Activated CD4-positive, alpha-beta memory T cell treated with anti-CD3 and anti-CD28 coated beads for 36 hours (primary cell): ENCODE measurements around the gene ARPP21. TPM values are rescaled to one million over a fixed set of nuclear protein-coding genes. Genes with fewer than 3 reads are reported as not detected.

Experiments
- CTCF ChIA-PET: fragments of 350-600 bp; sonication (Branson Sonifier 250); formaldehyde crosslinking; loops from one replicate; lab custom pipeline; 2021; ENCODE audit warnings: antibody characterized with exemption, inconsistent platforms; lab: Charles Lee
- POLR2A ChIA-PET: fragments of 350-600 bp; sonication (Branson Sonifier 250); formaldehyde crosslinking; loops from one replicate; lab custom pipeline; 2021; ENCODE audit warnings: antibody characterized with exemption; lab: Charles Lee
- DNase-seq: peaks from one replicate; pipeline ENCODE4 v3.0.0-alpha.2; 2020
- H3K27ac Mint-ChIP-seq: one replicate; pipeline ENCODE4 v1.8.0; 2021; ENCODE audit warnings: mixed read lengths
- H3K27me3 Mint-ChIP-seq: one replicate; pipeline ENCODE4 v1.8.0; 2021; ENCODE audit warnings: mixed read lengths
- H3K36me3 Mint-ChIP-seq: one replicate; pipeline ENCODE4 v1.8.0; 2021; ENCODE audit warnings: mixed read lengths
- H3K4me1 Mint-ChIP-seq: one replicate; pipeline ENCODE4 v1.8.0; 2021; ENCODE audit warnings: low read depth, mixed read lengths
- H3K4me3 Mint-ChIP-seq: one replicate; pipeline ENCODE4 v1.8.0; 2021; ENCODE audit warnings: mild to moderate bottlenecking, mixed read lengths
- H3K9me3 Mint-ChIP-seq: one replicate; pipeline ENCODE4 v1.8.0; 2021; ENCODE audit warnings: mixed read lengths
- intact Hi-C: fragments of 100-400 bp; cut with micrococcal nuclease; formaldehyde crosslinking; loops from one replicate; pipeline ENCODE4 v1.15.1; 2023
- total RNA-seq, 2 experiments: library from RNA; stranded (reverse); gene quantifications; one replicate each; pipeline ENCODE4 v1.2.3, GENCODE V29; 2021

ARPP21 gene
- total RNA-seq, 2 experiments from 2014 or later = not detected

- intact Hi-C loops = no loop called here
- DNase-seq = no peak
- H3K36me3 Mint-ChIP-seq = no peaks in the 10 kb centered on the region
- ChIA-PET CTCF (no interaction called here), POLR2A (no interaction called here)
- H3K9me3 Mint-ChIP-seq = peaks cover 4% of the 10 kb centered on the region
- no peak overlapping the region for H3K27ac Mint-ChIP-seq
- H3K4me1 Mint-ChIP-seq = no peaks in the 10 kb centered on the region
- H3K27me3 Mint-ChIP-seq = no peaks in the 10 kb centered on the region
- H3K4me3 Mint-ChIP-seq = no peak overlapping the region
These were observed 27.6 kb downstream of the ARPP21 start for GRCh38 chr3:35666888-35667287.

DNA sequence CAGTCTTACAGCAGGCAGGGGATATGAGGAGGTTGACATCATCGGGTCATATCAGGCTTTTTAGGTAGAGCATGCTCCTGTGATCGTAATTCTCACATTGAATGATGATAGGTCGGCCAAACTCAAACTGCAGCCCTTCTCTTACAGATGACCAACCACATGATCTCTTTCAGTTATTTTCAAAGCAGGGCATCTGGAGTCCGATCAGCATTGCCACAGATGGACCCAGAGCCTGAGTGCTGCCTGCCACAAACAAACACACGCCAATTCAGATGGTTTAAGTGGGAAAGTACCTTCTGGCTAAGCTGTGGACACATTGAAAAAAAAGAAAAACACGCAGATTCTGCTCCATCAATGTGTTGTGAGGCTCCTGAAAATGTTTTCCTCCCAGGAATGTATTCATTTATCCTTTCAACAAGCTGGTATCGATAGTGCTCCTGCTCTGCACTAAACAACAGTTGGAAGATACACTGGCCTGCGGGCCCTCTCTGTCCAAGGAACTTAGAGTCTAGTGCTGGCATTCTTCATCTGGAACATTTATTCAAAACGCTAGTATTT is 31.2 kb downstream of the ARPP21 start:
- Mint-ChIP-seq H3K4me3 (no peak overlapping the region), H3K27ac (no peak overlapping the region), H3K9me3 (peaks cover 4% of the 10 kb centered on the region), H3K4me1 (no peaks in the 10 kb centered on the region), H3K27me3 (no peaks in the 10 kb centered on the region), H3K36me3 (no peaks in the 10 kb centered on the region)
- intact Hi-C loops = no loop called here
- ChIA-PET POLR2A (no interaction called here), CTCF (no interaction called here)
- no peak for DNase-seq

DNA sequence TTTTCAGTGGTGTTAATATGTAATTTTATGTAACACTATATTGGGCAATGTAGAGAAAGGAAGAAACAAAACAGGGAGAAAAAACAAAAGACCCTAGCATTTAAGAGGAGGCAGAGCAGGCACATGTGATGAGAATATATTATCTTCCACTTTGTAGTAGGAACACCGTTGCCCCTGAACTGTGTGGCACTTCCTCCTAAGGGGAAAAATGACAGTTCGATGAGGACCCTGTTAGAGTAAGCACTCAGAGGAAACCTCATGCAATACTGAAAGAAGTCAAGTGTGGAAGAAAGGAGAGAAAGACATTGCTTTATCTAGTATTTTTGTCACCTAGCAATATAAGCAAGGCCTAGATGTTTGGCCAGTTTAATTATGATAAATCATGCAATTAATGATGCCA is 32.2 kb downstream of the ARPP21 start:
- Mint-ChIP-seq H3K4me1 (no peaks in the 10 kb centered on the region), H3K27me3 (no peaks in the 10 kb centered on the region), H3K27ac (no peak overlapping the region), H3K4me3 (no peak overlapping the region), H3K36me3 (no peaks in the 10 kb centered on the region), H3K9me3 (peaks cover 4% of the 10 kb centered on the region)
- ChIA-PET CTCF (no interaction called here), POLR2A (no interaction called here)
- intact Hi-C loops = no loop called here
- DNase-seq = no peak

DNA sequence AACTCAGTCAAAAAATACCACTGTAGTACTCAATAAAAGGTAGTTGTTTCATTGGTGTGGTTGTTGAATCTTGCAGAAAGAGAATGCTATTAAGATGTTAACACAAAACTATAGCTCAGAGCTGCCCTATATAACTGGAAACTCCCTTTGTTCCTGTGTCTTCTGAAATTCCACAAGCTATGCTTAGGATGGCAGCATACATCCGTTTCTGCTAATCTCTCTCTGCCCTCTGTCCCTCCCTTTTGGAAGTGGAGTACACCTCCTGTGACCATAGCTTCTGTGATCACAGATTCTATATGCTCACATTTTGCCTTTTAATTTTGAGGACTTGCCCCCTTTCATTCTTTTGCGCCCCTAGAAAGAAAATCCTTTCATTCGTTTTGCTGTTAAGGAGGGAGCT is 33.7 kb downstream of the ARPP21 start:
- no peak for DNase-seq
- no peak overlapping the region for H3K27ac Mint-ChIP-seq
- no peaks in the 10 kb centered on the region for H3K4me1 Mint-ChIP-seq
- H3K4me3 Mint-ChIP-seq = no peak overlapping the region
- H3K27me3 Mint-ChIP-seq = no peaks in the 10 kb centered on the region
- ChIA-PET POLR2A (no interaction called here), CTCF (no interaction called here)
- intact Hi-C loops = no loop called here
- peaks cover 4% of the 10 kb centered on the region for H3K9me3 Mint-ChIP-seq
- H3K36me3 Mint-ChIP-seq = no peaks in the 10 kb centered on the region

GRCh38 chr3:35674451-35675109 is 35.3 kb downstream of the ARPP21 start:
- CTCF ChIA-PET = no interaction called here
- Mint-ChIP-seq H3K36me3 (no peaks in the 10 kb centered on the region), H3K27me3 (no peaks in the 10 kb centered on the region), H3K4me1 (no peaks in the 10 kb centered on the region), H3K4me3 (no peak overlapping the region), H3K9me3 (peaks cover 4% of the 10 kb centered on the region), H3K27ac (no peak overlapping the region)
- POLR2A ChIA-PET = no interaction called here
- intact Hi-C loops = no loop called here
- no peak for DNase-seq

- ChIA-PET CTCF (no interaction called here), POLR2A (no interaction called here)
- Mint-ChIP-seq H3K4me1 (no peaks in the 10 kb centered on the region), H3K36me3 (no peaks in the 10 kb centered on the region), H3K27ac (no peak overlapping the region), H3K4me3 (no peak overlapping the region), H3K9me3 (peaks cover 4% of the 10 kb centered on the region), H3K27me3 (no peaks in the 10 kb centered on the region)
- intact Hi-C loops = no loop called here
- no peak for DNase-seq
These were observed 35.9 kb downstream of the ARPP21 start for GRCh38 chr3:35675206-35675605.

GRCh38 chr3:35675621-35676020 is 36.3 kb downstream of the ARPP21 start:
- ChIA-PET CTCF (no interaction called here), POLR2A (no interaction called here)
- intact Hi-C loops = no loop called here
- DNase-seq = no peak
- Mint-ChIP-seq H3K4me3 (no peak overlapping the region), H3K27ac (no peak overlapping the region), H3K9me3 (peaks cover 4% of the 10 kb centered on the region), H3K4me1 (no peaks in the 10 kb centered on the region), H3K36me3 (no peaks in the 10 kb centered on the region), H3K27me3 (no peaks in the 10 kb centered on the region)

DNA sequence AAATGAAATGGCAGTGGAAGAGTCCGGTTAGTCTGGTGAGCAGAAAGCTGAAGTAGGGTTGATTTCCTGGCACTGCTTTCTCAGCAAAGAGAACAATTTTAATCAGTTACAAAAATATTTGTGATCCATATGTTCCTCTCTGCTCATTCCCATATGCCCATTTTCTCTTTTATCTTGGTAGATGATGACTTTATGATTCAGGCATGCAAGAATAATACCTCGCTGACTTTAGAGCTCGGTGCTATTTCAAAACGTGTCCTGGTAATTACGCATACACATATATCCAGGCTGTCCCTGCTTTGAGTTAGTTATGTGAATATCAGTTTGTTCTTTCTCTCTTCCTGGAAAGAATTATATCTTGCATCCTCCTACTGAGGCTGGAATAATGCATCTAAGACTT is 38.5 kb downstream of the ARPP21 start:
- no peaks in the 10 kb centered on the region for H3K36me3 Mint-ChIP-seq
- no peaks in the 10 kb centered on the region for H3K4me1 Mint-ChIP-seq
- CTCF ChIA-PET = no interaction called here
- no peaks in the 10 kb centered on the region for H3K9me3 Mint-ChIP-seq
- POLR2A ChIA-PET = no interaction called here
- DNase-seq = no peak
- intact Hi-C loops = no loop called here
- H3K4me3 Mint-ChIP-seq = no peak overlapping the region
- no peak overlapping the region for H3K27ac Mint-ChIP-seq
- H3K27me3 Mint-ChIP-seq = no peaks in the 10 kb centered on the region

DNA sequence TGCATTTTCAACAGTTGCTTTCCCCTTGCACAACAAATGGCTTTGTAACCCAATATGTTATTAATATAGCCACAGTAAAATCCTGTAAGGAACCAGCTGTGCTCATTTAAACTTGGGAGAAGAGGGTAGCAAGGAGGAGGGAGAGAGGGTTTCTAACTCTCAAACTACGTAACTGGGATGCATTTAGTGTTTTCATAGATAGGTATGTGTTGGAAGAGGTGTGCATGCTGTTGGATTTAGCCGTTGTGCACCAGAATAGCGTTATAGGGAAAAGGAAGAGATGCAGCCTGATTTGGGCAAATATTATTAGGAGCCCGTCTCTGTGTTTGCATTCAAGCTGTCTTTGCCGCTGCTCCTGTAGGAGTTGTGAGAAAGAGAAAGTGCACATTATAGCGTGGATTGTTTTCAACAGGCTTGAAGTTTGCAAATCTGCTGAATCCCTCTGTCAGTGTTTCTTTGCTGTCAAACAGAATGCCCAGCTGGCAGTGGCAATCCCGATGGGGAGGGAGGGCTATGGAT is 39.4 kb downstream of the ARPP21 start:
- no peak overlapping the region for H3K27ac Mint-ChIP-seq
- ChIA-PET CTCF (interaction anchor here (0.8 kb wide), 1 partner anchor 282 kb away, joined by 3 read pairs; no protein-coding TSS in a partner anchor), POLR2A (no interaction called here)
- no peak overlapping the region for H3K4me3 Mint-ChIP-seq
- H3K4me1 Mint-ChIP-seq = no peaks in the 10 kb centered on the region
- H3K27me3 Mint-ChIP-seq = no peaks in the 10 kb centered on the region
- intact Hi-C loops = no loop called here
- H3K36me3 Mint-ChIP-seq = no peaks in the 10 kb centered on the region
- no peaks in the 10 kb centered on the region for H3K9me3 Mint-ChIP-seq
- no peak for DNase-seq

- no peak overlapping the region for H3K4me3 Mint-ChIP-seq
- ChIA-PET CTCF (interaction anchor here (0.8 kb wide), 1 partner anchor 281 kb away, joined by 3 read pairs; no protein-coding TSS in a partner anchor), POLR2A (no interaction called here)
- no peaks in the 10 kb centered on the region for H3K27me3 Mint-ChIP-seq
- no peaks in the 10 kb centered on the region for H3K9me3 Mint-ChIP-seq
- H3K36me3 Mint-ChIP-seq = no peaks in the 10 kb centered on the region
- DNase-seq = no peak
- intact Hi-C loops = no loop called here
- H3K27ac Mint-ChIP-seq = no peak overlapping the region
- H3K4me1 Mint-ChIP-seq = no peaks in the 10 kb centered on the region
These were observed 40.2 kb downstream of the ARPP21 start for GRCh38 chr3:35679409-35680080.

GRCh38 chr3:35680866-35681650 is 41.7 kb downstream of the ARPP21 start:
- ChIA-PET CTCF (no interaction called here), POLR2A (no interaction called here)
- Mint-ChIP-seq H3K4me3 (no peak overlapping the region), H3K9me3 (no peaks in the 10 kb centered on the region), H3K4me1 (no peaks in the 10 kb centered on the region), H3K36me3 (no peaks in the 10 kb centered on the region), H3K27ac (no peak overlapping the region), H3K27me3 (no peaks in the 10 kb centered on the region)
- intact Hi-C loops = no loop called here
- no peak for DNase-seq

DNA sequence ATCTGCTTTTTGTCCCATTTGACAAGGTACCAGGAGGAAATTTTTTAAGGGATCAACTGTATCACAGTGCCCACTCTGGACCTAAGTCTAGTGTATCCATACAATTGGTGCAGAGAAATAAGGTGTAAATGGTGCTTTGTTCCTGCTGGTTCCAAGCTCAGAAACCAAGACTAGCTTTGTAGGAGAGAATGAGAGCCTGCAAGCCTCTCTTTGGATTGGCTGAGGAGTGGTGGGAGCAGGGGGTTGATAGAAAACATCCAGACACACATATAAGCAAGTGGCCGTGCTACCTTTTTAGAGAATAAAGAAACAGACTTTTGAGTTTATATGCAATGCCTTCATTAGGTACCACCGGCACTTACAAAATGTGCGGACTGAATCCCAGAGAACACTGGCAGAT is 45.8 kb downstream of the ARPP21 start:
- H3K36me3 Mint-ChIP-seq = no peaks in the 10 kb centered on the region
- H3K9me3 Mint-ChIP-seq = peaks cover 5% of the 10 kb centered on the region
- DNase-seq = no peak
- H3K4me3 Mint-ChIP-seq = no peak overlapping the region
- H3K27ac Mint-ChIP-seq = no peak overlapping the region
- H3K27me3 Mint-ChIP-seq = no peaks in the 10 kb centered on the region
- intact Hi-C loops = no loop called here
- no peaks in the 10 kb centered on the region for H3K4me1 Mint-ChIP-seq
- CTCF ChIA-PET = no interaction called here
- POLR2A ChIA-PET = no interaction called here
